Body of pancreas (tissue), 4 donors: ENCODE results near the gene CTIF.

Experiments used
- CTCF ChIP-seq, 7 experiments: fragments of 450-650 bp in 4 of 7; fragments of 200-600 bp in 3 of 7; sonication (generic) in 3 of 7; IDR thresholded peaks; one replicate each; pipeline ENCODE4 v1.5.1; 2016 to 2019; ENCODE audit warnings: antibody characterized with exemption in 7 of 7
- POLR2A ChIP-seq, 3 donors: fragments of 450-650 bp; IDR thresholded peaks; one replicate each; pipeline ENCODE4 v1.6.1; 2016; ENCODE audit warnings: antibody characterized with exemption in 3 of 3, mild to moderate bottlenecking in 2 of 3

- TF ChIP-seq CTCF (IDR thresholded peaks at IDR 0.05) (no peak), POLR2A (IDR thresholded peaks at IDR 0.05) (no peak)
Observed at GRCh38 chr18:48725562-48725961, 186.7 kb downstream of the CTIF start.
